ENCODE measurements around the gene PTPRN2. TPM values are rescaled to one million over a fixed set of nuclear protein-coding genes. Genes with fewer than 3 reads are reported as not detected.

Gene PTPRN2
- polyA plus RNA-seq, 1 experiment, result 0.31 TPM

DNA sequence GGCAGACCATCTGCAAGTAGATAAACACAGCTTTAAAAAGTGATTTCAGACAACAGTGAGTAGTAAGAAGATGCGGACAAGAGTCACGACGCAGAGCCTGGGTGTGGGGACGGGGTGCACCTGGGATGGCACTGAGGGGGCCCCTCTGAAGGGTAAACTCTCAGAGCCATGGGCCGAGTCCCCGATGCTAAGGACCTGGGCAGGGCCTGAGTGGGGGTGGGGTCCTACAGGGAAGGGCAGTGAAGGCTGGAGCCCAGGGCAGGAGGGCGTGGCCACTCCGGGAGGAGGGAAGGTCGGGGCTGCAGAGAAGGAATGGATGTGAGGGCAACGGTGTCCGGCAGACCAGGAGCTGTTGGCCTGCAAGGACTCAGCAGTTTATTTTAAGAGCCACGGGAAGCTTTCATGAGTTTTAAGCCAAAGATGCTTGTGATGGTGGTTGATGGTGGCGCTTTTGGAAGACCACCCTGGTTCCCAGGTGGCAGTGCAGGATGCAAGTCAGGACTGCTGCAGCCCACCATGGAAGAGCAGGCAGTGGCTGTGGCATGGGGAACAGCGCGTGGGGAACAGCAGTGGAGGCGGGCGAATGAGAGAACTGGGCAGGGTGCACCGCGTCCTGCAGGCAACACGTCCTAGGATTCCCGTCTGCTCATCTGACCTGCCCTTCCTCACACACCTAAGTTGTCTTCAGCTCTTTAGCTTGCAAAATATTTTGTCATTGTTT, 954.0 kb downstream of the PTPRN2 start:
- CTCF ChIA-PET, result no interaction called here
- DNase-seq (ENCODE audit: low read depth), result no peak

DNA sequence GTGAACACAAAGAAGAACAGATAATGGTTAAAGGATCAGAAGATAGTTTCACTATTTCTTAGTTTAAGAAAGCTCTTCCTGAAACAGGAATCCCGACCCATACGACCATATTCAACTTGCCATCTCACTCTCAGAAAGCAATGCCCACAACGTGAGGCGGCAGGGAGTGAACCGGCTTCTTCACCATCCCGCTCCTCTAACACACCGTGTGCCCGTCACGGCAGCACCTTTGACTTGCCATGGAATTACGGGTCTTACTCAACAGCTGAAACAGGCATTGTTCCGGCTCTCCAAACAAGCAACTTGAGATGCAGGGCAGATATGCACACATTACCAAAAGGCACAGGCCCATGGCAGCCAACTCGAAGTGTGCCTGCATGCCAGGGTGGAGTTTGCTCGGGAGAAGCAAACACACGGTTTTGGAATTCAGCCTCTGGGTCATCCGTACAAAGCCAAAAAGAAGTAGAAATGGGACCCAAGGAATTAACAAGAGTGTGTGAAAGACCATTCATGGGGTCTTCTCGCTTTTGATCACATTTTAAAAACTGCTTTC, 957.2 kb downstream of the PTPRN2 start:
- Histone ChIP-seq H3K4me3 (ENCODE audit: low read depth, low read length) (no peak overlapping the region), H3K27me3 (ENCODE audit: control insufficient read depth, insufficient read depth, low read length) (no peaks in the 10 kb centered on the region), H3K36me3 (ENCODE audit: control insufficient read depth, insufficient read depth, low read length) (no peaks in the 10 kb centered on the region)
- ChIA-PET POLR2A (no interaction called here), CTCF (no interaction called here)
- TF ChIP-seq, protein P1, sequence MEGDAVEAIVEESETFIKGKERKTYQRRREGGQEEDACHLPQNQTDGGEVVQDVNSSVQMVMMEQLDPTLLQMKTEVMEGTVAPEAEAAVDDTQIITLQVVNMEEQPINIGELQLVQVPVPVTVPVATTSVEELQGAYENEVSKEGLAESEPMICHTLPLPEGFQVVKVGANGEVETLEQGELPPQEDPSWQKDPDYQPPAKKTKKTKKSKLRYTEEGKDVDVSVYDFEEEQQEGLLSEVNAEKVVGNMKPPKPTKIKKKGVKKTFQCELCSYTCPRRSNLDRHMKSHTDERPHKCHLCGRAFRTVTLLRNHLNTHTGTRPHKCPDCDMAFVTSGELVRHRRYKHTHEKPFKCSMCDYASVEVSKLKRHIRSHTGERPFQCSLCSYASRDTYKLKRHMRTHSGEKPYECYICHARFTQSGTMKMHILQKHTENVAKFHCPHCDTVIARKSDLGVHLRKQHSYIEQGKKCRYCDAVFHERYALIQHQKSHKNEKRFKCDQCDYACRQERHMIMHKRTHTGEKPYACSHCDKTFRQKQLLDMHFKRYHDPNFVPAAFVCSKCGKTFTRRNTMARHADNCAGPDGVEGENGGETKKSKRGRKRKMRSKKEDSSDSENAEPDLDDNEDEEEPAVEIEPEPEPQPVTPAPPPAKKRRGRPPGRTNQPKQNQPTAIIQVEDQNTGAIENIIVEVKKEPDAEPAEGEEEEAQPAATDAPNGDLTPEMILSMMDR (IDR thresholded peaks at IDR 0.05; ENCODE audit: insufficient read depth, low read depth, low read length), result no peak
- no peak for DNase-seq (ENCODE audit: low read depth)

More for the DNA sequence above, 954.0 kb downstream of the PTPRN2 start:
- POLR2A ChIA-PET, result no interaction called here
- Histone ChIP-seq H3K4me3 (ENCODE audit: low read depth, low read length) (no peak overlapping the region), H3K27me3 (ENCODE audit: control insufficient read depth, insufficient read depth, low read length) (no peaks in the 10 kb centered on the region), H3K36me3 (ENCODE audit: control insufficient read depth, insufficient read depth, low read length) (no peaks in the 10 kb centered on the region)
- TF ChIP-seq, protein P1 (IDR thresholded peaks at IDR 0.05; ENCODE audit: insufficient read depth, low read depth, low read length), result no peak

DNA sequence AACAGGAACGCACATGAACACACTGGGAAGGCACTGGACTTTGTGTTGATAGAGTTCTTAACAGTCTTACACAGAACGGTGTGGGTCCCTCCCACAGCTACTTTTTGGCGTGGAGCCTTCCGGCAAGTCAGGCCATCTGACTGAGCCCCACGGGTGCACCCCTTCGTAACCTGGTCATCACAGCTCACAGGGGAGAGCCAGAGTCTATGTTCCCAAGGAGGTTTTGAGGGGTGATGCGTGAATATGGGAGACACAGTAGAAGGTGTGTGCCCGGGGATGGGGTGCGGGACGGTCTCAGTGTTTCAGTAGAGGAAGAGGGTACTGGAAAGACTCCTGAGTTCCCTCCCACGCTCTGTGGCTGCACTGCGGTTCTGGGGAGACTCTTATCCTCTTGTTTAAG, 959.2 kb downstream of the PTPRN2 start:
- Histone ChIP-seq H3K27me3 (ENCODE audit: control insufficient read depth, insufficient read depth, low read length) (no peaks in the 10 kb centered on the region), H3K4me3 (ENCODE audit: low read depth, low read length) (no peak overlapping the region), H3K36me3 (ENCODE audit: control insufficient read depth, insufficient read depth, low read length) (no peaks in the 10 kb centered on the region)
- ChIA-PET POLR2A (no interaction called here), CTCF (interaction anchor here (1.1 kb wide), 1 partner anchor 10 kb away, joined by 3 read pairs; no protein-coding TSS in a partner anchor)
- TF ChIP-seq, protein P1 (IDR thresholded peaks at IDR 0.05; ENCODE audit: insufficient read depth, low read depth, low read length), result no peak
- no peak for DNase-seq (ENCODE audit: low read depth)

DNA sequence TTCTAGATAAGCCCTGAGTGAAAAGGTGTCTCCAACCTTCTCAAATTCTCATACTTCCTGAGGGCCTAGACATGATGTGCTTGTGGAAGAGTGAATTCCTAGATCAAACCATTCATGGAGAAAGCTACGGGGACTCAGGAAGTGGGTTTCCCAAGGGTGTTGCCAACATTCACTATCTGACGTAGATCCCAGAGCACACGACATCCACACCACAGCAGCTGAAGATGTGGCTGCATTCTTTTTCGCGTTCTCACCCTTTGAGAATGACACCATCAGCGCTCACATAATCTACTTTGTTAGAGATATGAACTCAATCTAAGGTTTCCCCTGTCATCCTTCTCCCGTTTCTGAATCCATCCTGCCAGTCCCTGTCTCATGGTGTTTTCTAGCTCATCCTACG, 960.0 kb downstream of the PTPRN2 start:
- DNase-seq (ENCODE audit: low read depth), result no peak
- Histone ChIP-seq H3K36me3 (ENCODE audit: control insufficient read depth, insufficient read depth, low read length) (no peaks in the 10 kb centered on the region), H3K4me3 (ENCODE audit: low read depth, low read length) (no peak overlapping the region), H3K27me3 (ENCODE audit: control insufficient read depth, insufficient read depth, low read length) (no peaks in the 10 kb centered on the region)
- ChIA-PET CTCF (interaction anchor here (1.1 kb wide), 1 partner anchor 10 kb away, joined by 3 read pairs; no protein-coding TSS in a partner anchor), POLR2A (no interaction called here)
- TF ChIP-seq, protein P1 (IDR thresholded peaks at IDR 0.05; ENCODE audit: insufficient read depth, low read depth, low read length), result no peak

DNA sequence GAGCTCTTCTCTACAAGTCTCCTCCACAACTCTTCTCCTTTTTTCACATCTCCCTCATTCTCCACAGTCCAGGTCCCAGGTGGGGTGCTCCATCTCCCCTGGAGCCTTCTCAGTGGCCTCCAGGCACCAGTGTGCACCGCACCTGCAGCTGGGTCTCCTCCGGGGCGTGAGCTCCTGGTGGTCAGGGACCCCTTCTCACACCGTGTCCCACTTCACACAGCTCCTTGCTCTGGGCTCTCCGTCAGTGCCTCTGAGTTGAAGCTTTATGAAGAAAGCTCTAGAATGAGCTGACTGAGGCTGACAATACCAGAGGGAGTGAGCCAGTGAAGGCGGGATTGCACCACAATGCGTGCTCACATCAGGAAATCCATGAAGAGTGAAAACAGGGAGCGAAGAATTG, 960.6 kb downstream of the PTPRN2 start:
- CTCF ChIA-PET, result no interaction called here
- POLR2A ChIA-PET, result interaction anchor here (0.6 kb wide), 1 partner anchor 1961 kb away, joined by 3 read pairs; no protein-coding TSS in a partner anchor
- TF ChIP-seq, protein P1 (IDR thresholded peaks at IDR 0.05; ENCODE audit: insufficient read depth, low read depth, low read length), result no peak

More for the DNA sequence above, 960.6 kb downstream of the PTPRN2 start:
- Histone ChIP-seq H3K36me3 (ENCODE audit: control insufficient read depth, insufficient read depth, low read length) (no peaks in the 10 kb centered on the region), H3K4me3 (ENCODE audit: low read depth, low read length) (no peak overlapping the region), H3K27me3 (ENCODE audit: control insufficient read depth, insufficient read depth, low read length) (no peaks in the 10 kb centered on the region)
- DNase-seq (ENCODE audit: low read depth), result no peak

Data from BJ (cell line).